Left ventricle myocardium inferior (tissue), 1 donor: Measurements from ENCODE around the gene ANP32B. TPM values are rescaled to one million over a fixed set of nuclear protein-coding genes. Genes with fewer than 3 reads are reported as not detected.
"Not testable (repeated sequence)": the region's sequence is repeated elsewhere in the genome, so short reads cannot be mapped to it uniquely, and the experiment has no call there.

Experiments used
- DNase-seq: peaks from one replicate; pipeline ENCODE4 v3.0.0-alpha.2; 2020
- H3K27ac ChIP-seq: fragments of 200-600 bp; replicated peaks from 2 replicates; pipeline ENCODE4 v1.8.0; 2021
- H3K27me3 ChIP-seq: fragments of 200-600 bp; 2 replicates; pipeline ENCODE4 v1.8.0; 2021; ENCODE audit warnings: low read depth
- H3K36me3 ChIP-seq: fragments of 200-600 bp; 2 replicates; pipeline ENCODE4 v1.8.0; 2021
- H3K4me1 ChIP-seq: fragments of 200-600 bp; 2 replicates; pipeline ENCODE4 v1.8.0; 2021
- H3K4me3 ChIP-seq: fragments of 200-600 bp; 2 replicates; pipeline ENCODE4 v1.8.0; 2021; ENCODE audit warnings: mild to moderate bottlenecking, moderate library complexity
- H3K9me3 ChIP-seq: fragments of 200-600 bp; replicated peaks from 2 replicates; pipeline ENCODE4 v1.8.0; 2021
- CTCF ChIP-seq: fragments of 200-600 bp; IDR thresholded peaks from 2 replicates; pipeline ENCODE4 v1.8.0; 2021; ENCODE audit warnings: antibody characterized with exemption, mild to moderate bottlenecking, borderline replicate concordance
- intact Hi-C: fragments of 100-400 bp; cut with micrococcal nuclease; formaldehyde crosslinking; loops from one replicate; pipeline ENCODE4 v1.11.0; 2022
- total RNA-seq: library from RNA; stranded (reverse); fragmentation: NEBNext Ultra II Directional; extraction: Animal tissue kit (Norgen Biotek cat#: 25700); gene quantifications from one replicate; pipeline ENCODE4 v1.2.1, GENCODE V29; 2021
- donor health status: DM: no; HTN: yes; CAD: no; lungs with severe emphysema.

The ANP32B gene
- total RNA-seq, 1 donor from 2014 or later: 49.9 TPM

DNA sequence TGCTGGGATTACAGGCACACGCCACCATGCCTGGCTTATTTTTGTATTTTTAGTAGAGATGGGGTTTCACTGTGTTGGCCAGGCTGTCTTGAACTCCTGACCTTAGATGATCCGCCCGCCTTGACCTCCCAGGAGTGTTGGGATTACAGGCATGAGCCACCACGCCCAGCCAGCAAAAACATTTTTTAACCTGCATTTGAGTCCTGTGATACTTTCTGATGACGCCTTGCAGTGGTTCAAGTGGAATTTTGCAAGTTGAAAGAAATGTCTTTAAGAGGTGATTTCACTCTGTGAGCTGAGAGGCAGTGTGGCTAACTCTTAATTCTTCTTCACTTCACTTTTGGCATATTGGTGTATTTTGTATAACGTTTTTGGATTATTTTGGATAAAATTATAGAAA is 9.1 kb downstream of the ANP32B start:
- Histone ChIP-seq H3K4me3 (no peak overlapping the region), H3K36me3 (peaks cover 22% of the 10 kb centered on the region), H3K27me3 (no peaks in the 10 kb centered on the region), H3K27ac (no peak overlapping the region), H3K9me3 (no peaks in the 10 kb centered on the region), H3K4me1 (peaks cover 74% of the 10 kb centered on the region)
- intact Hi-C loops: no loop called here
- DNase-seq: no peak
- no peak for TF ChIP-seq CTCF

DNA sequence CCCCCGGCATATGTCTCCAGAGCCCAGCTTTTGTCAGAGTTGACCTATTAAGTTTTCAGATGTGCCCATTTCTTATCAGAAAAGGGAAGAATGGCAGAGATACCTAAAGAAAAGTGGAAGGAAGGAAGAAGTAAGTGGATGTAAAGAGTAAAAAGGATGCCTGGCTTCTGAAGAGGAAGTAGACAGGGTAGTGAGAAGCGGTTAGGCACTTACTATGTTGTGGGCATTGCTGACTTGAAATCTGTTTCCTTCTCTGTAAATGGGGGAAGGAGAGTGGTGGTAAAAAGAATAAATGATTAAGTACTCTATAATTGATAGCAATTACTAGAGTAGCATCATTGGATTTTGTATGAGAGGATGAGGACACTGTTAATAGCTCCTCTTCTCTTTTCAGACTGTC is 9.9 kb downstream of the ANP32B start:
- DNase-seq: no peak
- H3K9me3 ChIP-seq: no peaks in the 10 kb centered on the region
- no peak for TF ChIP-seq CTCF
- H3K36me3 ChIP-seq: peaks cover 22% of the 10 kb centered on the region
- intact Hi-C loops: no loop called here
- no peak overlapping the region for H3K4me3 ChIP-seq
- H3K27ac ChIP-seq: no peak overlapping the region
- H3K27me3 ChIP-seq: no peaks in the 10 kb centered on the region
- peaks cover 74% of the 10 kb centered on the region for H3K4me1 ChIP-seq

GRCh38 chr9:97994703-97995102 is 11.6 kb downstream of the ANP32B start:
- H3K27ac ChIP-seq: no peak overlapping the region

GRCh38 chr9:97996676-97997075 is 13.5 kb downstream of the ANP32B start:
- DNase-seq, H3K27ac ChIP-seq, H3K9me3 ChIP-seq, H3K27me3 ChIP-seq, H3K4me3 ChIP-seq, intact Hi-C loops: not testable (repeated sequence)
- Histone ChIP-seq H3K4me1 (peaks cover 52% of the 10 kb centered on the region), H3K36me3 (peaks cover 52% of the 10 kb centered on the region)

More at GRCh38 chr9:97994703-97995102, 11.6 kb downstream of the ANP32B start:
- H3K4me3 ChIP-seq: no peak overlapping the region
- intact Hi-C loops: no loop called here
- no peaks in the 10 kb centered on the region for H3K9me3 ChIP-seq
- TF ChIP-seq CTCF: no peak
- H3K4me1 ChIP-seq: peaks cover 67% of the 10 kb centered on the region
- no peaks in the 10 kb centered on the region for H3K27me3 ChIP-seq
- peaks cover 33% of the 10 kb centered on the region for H3K36me3 ChIP-seq
- no peak for DNase-seq

DNA sequence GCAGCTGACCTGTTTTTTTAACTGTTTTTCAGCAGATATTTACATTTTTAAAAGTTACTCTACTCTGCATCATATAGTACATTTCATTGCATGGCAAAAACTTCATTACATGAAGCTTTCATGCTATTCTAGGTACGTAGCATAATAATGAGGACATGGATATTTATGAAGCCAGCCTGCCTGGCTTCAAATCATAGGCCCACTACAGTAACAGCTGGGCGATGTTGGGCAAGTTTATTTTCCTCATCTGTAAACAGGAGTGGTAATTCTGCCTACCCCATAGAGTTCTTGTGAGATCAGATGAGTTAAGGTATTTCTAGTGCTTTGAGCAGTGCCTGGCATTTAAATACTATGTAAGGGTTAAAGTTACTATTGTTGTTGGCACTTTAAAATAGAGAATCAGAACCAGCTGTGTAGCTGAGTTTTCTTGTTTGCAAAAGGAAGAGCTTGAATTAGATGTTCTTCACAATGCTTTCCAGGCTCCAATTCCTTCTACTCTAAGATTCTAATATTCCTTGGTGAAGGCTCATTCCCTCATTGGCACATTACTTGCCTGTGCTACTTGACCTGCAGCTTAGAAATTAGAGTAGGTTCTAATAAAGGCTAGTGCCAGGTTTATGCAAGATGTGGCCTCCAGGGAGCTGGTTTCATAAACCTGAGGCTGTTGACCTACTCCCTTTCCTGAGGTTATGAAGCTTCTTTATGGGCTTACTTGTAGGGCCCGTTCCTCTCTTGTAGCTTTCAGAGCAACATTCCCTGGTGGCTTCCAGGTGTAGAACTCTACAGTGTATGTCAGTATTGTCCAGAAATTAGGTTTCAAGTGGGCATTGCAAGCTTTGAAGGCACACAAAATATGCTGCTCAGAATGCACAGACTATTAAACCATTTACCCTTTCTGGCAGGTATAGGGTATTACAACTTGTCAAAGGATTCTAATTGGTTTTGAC is 14.5 kb downstream of the ANP32B start:
- Histone ChIP-seq H3K27me3 (no peaks in the 10 kb centered on the region), H3K4me3 (no peak overlapping the region), H3K27ac (no peak overlapping the region), H3K9me3 (no peaks in the 10 kb centered on the region), H3K36me3 (peaks cover 61% of the 10 kb centered on the region), H3K4me1 (peaks cover 51% of the 10 kb centered on the region)
- intact Hi-C loops: no loop called here
- no peak for TF ChIP-seq CTCF
- DNase-seq: no peak

GRCh38 chr9:98002808-98003207 is 19.7 kb downstream of the ANP32B start:
- intact Hi-C loops: no loop called here
- no peaks in the 10 kb centered on the region for H3K27me3 ChIP-seq
- no peaks in the 10 kb centered on the region for H3K9me3 ChIP-seq
- no peak overlapping the region for H3K27ac ChIP-seq
- peaks cover 45% of the 10 kb centered on the region for H3K4me1 ChIP-seq
- peaks cover 81% of the 10 kb centered on the region for H3K36me3 ChIP-seq
- no peak overlapping the region for H3K4me3 ChIP-seq
- DNase-seq: no peak
- no peak for TF ChIP-seq CTCF
